HG02623 (cell line): ENCODE data around the gene PLXND1.

Experiments used
- ATAC-seq: cut with Tn5 transposase; IDR thresholded peaks from one replicate; pipeline ENCODE4 v1.9.1; 2021; ENCODE audit warnings: moderate library complexity; ENCODE audit not compliant: unreplicated experiment

The PLXND1 gene

DNA sequence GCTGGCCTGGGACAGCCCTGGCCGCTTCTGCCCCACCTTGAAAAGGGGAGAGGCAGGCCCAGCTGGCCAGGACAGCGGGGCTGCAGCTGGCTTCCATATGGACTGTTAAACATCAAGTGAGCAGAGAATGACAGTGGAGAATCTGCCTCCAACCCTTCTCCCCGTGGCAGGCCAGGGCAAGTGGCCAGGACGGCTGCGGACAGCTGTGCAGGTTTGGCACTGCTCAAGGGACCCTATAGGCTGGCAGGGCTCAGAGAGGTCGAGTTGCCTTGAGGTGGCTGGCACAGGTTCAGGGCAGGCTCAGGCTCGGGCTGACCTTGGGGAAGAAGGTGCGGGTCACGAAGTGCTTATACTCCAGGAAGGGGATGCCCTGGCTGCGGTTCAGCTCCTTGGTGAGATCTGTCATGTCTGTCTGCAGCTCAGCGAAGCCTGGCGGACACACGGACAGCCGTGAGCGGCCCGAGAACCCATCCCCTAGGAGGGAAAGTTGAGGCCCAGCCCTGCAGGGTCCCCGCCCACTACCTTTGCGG lies 39.2 kb downstream of the PLXND1 start:
- no peak for ATAC-seq

DNA sequence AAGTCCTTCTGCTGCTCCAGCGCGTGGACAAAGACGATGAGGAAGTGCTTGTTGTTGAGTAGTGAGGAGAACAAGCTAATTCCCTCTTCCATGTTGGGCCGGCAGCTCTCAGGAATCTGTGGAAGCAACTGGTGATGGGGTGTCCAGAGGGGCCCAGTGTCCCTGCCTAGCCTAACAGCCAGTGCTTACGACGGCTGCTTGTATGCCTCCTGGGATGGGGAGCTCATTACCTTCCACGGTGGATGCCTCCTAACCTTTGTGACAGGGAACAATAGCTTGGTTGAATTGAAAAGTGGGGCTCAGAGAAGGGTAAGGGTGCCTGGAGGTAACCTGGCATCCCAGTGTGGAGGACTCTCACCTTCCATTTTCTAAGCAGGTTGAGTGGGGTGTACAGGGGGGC lies 40.6 kb downstream of the PLXND1 start:
- ATAC-seq: no peak

DNA sequence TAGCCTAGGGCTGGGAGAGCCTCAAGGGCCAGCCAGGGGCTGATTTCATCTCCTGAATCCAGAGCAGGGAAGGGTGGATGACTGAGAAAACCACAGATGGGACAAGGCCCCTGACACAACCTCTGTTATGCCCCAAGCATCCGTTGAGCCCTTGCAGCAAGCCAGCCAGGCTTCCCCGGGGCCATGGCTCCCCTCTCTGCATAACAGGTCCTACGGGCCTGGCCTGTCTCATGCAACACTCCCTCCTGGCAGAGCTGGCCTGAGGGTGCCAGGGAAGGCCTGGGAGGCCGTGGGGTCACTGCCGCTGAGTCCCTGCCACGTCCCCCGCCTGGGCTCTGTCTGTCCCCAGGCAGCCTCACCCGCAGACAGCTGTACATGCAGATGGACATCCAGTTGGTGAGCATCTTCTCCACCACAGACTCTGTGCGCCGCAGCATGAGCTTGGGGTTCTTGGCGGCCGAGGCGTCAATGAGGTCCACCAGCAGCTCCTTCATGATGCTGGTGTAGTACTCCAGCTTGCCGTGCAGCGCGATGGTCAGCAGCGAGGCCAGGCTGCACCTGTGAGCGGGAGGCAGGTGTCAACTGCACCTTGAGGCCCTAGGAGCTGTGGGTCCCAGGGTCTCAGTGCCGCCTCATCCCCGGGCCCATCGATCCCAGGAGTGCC lies 41.4 kb downstream of the PLXND1 start:
- ATAC-seq: no peak

DNA sequence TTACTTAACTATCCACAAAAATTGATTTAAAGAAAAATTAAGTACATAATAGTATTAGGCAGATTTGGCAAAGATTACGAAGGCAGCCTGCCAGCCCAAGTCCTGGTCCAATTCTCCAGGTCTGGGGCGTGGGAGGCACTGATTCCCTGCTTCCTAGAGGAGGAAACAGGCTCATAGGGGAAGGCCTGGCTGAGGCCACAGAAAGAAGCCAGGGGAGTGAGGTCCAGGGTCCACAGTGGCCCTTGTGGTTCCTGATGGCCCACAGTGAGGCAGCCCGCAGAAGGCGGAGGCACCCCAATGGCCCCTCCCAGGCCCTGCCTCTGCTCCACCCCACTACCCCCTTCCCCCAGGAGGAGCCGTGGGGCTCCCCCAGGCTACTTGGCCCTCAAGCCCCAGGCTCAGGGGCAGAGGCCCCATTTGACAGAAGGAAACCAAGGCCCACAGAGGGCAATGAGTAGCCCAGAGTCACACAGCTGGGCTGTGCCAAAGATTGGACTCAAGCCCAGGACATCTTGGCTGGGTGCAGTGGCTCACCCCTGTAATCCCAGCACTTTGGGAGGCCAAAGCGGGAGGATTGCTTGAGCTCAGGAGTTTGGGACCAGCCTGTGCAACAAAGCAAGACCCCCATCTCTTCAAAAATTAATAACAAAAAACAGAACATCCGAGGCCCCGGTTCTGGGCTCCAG lies 42.5 kb downstream of the PLXND1 start:
- ATAC-seq: no peak

DNA sequence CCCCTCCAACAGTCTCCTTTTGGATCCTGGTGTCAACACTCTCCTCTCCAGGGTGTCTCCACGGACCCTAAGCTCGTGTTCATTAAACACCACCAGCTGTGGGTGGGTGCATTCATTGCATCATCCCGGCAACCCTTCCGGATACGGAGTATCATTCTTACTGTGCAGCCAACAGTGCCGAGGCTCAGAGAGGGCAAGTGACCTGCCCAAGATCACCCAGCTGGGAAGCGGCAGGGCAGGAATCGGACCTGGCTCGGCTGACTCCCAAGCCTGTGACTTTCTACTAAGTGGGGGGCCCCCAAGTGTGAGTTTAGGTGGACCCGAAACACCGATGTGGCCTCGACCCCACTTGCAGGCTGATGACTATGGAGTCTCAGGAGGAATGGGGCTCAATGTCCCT lies 43.1 kb downstream of the PLXND1 start:
- no peak for ATAC-seq

DNA sequence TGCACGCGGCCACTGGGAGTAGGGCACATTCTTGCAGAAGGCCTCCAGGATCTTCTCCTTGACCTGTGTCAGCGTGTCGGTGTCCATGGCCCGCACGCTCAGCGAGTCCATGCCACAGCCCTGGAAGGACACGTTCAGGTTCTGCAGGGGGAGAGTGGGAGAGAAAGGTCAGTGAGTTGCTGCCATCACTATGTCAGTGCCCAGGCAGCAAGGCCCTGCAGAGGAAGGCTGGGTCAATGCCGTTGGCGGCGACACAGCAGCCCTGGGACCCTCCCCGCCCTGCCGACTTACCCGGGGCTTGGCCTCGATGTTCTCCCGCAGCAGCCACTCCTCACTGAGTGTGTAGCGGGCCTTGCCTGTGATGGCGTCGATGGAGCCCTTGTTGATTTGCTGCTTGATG lies 43.7 kb downstream of the PLXND1 start:
- no peak for ATAC-seq

DNA sequence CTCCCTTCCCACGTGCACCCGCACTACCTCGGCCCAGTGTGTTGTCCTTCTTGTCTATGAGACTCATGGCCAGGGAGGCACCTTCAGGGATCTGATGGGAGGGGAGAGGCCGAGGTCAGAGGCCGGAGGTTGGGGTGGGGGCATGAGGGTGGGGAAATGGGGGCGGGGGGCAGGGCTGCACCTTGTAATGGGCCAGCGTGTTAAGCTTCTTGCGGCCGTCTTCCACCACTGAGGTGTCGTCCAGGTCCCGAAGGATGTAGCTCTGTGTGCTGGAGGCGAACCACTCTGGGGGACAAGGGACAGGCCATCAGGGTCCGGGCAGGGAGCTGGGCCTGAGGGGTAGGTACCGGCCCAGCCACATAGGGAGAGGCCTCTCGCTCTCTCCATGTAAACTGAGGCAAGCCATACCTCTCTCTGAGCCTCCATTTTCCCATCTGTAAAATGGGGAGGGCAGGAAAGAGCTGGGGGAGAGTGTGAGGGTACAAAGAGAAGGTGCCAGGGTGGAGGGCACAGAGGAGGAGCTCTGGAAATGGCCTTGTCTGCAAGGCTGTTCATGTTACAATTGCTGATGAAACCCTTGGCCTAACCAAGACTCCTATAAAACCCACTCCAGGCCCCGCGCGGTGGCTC lies 44.7 kb downstream of the PLXND1 start:
- no peak for ATAC-seq

DNA sequence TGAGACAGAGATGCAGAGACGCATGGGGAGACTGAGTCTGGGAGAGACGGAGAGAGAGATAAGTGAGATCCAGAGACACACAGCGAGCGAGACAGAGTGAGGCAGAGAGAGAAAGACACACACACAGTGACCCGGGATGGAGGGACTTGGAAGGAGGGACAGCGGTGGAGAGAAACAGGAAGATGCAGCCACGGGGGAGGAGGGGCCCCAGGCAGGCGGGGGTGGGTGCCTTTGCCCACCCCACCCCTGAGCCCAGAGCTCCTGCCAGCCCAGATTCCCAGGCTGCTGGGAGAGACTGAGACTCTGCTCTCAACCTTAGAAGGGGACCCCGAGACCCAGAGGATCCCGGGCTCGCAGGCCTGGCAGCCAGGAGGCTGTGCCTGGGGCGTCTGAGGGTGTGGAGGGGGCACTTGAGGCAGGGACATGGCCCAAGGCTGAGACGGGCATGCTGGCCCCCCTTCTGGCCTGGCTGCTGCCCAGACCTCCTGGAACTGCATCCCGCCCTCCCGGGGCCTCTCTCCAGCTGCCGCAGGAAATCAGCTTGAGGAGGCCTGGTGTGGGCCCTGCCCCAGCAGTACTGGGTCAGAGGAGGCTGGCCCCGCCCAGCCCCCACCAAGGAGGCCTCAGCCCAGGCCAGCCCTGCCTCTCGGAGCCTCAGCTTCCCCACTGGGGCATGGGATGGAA lies 45.4 kb downstream of the PLXND1 start:
- ATAC-seq: no peak

DNA sequence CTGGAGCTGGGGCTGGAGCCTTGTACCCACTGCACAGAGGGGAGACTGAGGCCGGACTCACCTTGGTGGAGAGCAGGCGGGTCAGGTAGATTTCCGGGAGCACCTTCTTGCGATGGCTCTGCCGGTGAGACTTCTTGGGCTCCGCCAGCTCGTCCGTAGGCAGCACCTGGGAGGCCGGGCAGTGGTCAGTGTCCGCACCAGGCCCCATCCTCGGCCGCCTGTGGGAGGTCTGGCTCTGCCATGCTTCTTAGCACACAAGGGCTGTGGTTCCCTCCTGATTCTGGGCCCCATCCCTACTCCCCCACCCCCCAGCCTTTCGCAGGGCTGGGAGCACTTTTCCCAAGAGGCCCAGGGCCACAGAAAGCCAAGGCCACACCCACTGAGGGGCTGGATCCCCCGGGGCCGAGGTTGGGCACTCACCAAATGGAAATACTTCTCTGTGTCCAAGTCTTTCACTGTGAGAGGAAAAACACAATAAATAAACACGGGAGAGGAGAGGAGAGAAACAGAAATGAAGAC lies 46.1 kb downstream of the PLXND1 start:
- ATAC-seq: no peak

DNA sequence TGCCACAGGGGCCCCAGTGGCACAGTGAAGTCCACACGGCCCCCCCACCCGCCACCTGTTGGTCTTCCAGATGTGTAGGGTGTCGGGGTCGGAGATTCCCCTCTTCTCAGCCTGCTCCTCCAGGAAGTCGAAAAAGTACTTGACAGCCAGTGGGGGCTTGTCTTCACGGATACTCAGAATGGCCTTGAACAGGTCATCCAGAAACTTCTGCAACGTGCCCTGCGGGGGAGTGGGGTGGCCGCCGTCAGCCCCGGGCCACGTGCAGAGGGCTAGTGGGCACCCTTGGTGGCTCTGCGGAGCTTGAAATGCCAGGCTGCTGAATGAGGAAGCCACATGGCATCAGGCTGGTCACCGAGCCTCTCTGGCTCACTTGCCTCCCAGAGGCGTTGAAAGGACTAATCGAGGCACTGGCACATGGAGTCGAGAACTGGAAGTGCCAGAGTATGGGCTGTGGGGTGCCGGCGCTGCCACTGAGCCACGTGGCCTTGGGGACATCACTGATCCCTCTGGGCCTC lies 46.9 kb downstream of the PLXND1 start:
- no peak for ATAC-seq

DNA sequence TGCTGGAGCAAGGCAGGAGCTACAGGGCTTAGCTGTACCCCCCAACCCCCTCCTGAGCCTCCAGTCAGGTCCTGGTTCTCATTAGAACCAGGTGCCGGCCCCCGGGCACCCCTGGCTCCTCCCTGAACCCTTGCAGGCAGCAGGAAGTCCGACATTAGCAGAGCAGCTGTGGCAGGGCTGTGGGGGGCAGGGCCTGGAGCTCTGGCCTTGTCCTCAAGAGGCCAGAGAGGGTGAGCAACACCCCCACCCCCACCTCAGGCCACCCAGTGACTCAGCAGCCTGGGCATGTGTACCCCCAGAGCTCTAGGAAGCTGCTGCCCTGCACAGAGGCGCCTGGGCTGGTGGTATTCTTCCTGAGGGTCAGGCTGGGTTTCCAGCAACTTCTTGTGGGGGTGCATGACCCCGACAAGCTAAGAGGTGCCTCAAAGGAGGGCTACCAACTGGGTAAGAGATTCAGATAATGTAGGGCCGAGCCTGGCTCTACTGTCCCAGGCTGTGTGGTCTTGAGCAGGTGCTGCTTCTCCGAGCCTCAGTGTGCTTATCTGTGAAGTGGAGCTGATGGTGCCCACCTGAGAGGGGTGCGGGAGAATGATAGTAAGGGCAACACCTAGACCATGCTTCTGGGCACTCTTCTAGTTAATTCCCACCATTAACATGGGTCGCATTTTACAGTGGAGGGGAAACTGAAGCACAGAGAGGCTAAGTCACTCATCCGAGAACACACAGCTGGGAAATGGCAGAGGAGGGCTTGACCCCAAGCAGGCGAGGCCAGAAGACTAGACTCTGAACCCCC lies 47.5 kb downstream of the PLXND1 start:
- no peak for ATAC-seq

DNA sequence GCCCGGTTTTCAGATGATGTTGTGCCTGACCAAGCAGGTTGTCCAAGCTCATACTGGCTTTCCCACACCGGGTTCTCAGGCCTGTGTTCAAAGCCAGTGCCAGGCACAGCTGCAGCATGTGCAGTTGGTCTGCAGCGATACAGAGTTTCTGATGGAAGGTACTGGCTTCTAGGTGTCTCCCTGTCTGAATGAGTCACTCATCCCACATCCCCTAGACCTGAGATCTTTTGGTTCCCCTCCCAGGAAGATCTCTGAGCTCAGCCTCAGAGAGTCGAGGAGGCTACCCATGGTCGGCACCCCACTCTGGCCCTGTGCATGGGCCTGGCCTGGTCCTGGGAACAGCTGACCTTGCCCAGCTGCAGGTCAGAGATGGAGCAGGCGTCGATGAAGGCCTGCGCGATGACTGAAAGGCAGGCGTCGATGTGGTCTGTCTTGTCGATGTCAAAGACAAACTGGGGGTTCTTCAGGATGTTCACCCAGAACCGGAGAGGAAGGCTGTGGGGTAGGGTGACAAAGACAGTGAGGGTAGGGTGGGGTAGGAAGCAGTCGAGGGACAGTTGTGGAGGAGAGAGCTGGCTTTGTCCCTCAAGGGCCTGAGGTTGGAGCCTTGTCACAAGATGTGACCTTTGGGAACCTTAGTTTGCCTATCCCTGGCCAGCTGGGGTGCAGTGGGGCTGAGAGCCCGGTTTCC lies 48.2 kb downstream of the PLXND1 start:
- no peak for ATAC-seq

DNA sequence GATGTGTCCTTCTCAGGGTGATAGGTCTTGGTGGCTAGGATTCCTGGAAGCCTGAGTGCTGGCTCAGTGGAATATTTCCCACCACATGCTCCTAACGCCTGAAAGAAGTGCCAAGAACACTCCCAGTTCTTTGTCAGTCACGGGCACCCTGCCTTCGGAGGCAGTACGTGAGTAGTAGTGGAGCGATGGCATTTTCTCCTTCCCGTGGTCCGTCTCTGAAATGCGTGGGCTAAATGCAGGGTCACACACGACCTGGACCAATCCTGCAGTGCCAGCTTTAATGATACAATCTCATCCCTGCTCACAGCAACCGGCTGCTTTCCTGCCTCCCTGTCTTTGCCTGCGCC lies 49.0 kb downstream of the PLXND1 start:
- no peak for ATAC-seq

DNA sequence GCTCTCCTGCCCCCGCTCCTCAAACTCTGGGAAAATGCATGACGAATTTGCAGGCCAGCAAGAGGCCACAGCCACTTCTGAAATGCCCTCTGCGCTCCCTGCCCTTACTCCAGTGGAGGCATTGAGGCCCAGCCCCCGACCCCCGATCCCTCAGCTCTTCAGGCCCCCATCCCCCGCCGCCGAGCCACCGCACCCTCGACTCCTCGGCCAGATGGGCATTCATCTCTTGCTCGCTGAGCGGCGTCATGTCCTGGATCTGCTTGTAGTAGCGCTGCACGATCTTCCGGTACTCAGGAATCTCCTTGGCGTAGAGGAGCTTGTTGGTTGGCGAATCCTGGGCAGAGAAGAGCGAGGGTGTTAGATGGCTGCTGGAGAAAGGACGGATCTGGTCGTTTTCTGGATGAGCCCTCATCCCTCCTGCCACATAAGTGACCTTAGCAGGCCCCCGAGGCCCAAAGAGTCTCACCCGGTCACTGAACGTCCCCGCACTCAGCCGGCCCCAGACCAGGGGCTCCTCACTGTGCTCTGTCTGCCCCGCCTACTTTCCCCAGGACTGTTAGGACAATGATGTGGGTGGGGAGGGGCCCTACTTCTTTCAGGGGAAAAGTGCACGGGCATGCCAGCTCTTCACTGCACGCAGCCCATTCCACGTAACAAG lies 49.5 kb downstream of the PLXND1 start:
- ATAC-seq: no peak

DNA sequence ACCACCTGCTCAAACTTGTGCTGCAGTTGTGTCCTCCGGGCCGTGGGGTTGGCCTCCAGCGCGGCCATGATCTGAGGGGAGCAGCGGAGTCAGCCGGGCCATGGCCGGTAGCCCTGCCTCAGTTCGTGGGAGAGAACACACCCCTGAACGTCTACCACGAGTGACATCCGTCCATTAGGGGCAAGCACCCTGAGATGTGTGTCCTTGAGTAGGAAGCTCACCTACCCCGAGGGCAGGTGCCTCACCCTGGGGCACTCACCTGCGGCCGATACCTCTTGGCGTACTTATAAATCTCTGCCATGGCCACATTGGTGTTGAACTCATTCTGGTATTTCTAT lies 50.1 kb downstream of the PLXND1 start:
- no peak for ATAC-seq

DNA sequence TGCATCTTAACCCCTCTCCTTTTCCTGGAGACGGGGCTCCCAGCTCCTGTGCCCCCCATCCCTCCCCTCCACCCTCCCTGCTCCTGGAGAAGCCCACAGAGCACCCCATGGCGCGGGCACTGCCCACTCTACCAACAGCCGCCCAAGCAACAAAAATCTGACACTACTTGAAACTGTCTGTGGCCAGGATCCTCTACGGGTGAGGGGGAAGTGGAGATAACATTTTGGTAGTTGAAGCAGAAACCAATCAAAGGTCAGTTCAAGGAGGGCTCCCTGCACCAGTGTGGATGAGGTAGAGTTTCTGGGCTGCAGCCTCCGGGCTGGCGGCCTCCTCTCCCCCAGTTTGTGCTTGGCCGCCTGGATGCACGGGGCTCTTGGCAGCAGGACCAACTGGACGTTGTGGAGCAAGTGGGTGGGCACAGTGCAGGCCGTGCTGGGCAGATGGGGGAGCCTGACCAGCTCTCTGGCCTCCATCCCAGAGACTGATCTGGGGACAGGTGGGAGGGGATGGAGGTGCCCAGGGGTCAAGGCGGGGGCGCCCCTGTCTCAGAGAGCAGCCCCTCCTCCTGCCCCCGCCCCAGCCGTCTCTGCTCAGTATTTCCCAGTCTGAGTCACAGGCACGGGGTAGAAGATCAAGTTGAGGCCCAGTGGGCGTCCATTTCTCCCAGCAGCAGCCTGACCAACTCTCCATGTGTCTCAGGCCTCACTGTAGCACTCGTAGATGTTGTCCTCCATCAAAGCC lies 50.7 kb downstream of the PLXND1 start:
- no peak for ATAC-seq

DNA sequence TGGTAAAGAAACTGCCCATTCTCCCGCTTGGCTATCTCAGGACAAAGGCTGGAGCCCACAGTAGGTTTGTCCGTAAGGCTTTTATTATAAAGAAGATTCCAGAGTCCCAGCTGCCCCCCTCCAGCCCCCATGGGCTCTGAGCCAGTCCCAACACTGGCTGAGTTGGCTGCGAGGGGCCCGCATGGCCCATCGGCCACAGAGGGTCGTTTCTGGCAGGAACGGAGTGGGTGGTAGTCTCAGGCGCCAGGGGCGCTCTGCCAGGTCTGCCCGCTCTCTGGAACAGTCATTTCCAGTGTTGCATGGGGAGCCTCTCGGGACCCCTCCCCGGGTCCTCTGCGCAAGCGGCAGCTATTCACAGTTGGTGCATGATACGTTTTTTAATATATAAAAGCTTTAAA lies 51.3 kb downstream of the PLXND1 start:
- no peak for ATAC-seq

DNA sequence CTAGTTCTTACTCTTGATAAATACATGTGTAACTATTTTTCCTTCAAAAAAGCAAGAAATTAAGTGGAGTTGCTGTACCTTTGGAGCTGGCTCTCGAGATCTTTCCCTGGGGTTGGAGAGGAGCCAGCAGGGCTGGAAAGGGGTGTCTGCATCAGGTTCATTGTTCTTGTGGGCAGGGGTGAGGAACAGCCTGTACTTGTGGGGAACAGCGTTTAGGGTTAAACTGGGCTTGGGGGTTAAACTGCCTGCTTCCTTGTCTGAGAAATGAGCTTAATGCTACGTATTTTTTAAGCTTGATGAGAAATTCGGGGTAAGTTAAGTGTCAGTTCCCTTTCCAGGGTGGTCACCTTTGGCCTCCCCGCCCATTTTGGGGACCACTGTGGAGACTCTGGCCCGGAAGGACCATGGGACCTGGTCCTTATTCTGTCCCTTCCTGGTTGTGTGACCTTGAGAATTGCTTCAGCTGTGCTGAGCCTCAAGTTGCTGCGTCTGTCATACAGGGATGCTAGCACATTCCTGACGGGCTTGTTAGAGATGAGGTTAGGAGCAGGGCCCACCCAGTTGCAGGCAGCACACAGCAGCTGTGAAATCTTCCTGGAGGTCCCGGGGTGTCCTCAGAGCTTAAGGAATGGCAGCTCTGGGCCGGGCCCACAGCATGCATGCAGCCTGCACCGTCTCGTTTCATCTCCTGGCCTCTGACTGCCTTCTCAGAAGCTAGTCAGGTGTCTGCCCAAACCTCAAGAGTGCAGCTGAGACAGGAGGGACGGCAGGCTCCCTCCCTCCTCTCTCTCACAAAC lies 51.9 kb downstream of the PLXND1 start:
- no peak for ATAC-seq
